Thoracic aorta (tissue), 2 donors: ENCODE data around the gene TRERF1. TPM values are rescaled to one million over a fixed set of nuclear protein-coding genes. Genes with fewer than 3 reads are reported as not detected.

Source experiments
- ATAC-seq: fragments of 150-250 bp; one replicate; pipeline ENCODE4 v1.8.0; 2017; ENCODE audit warnings: low read depth; ENCODE audit not compliant: insufficient number of reproducible peaks, low FRiP score
- DNase-seq: peaks from one replicate; pipeline ENCODE4 v3.0.0-alpha.2; 2020; ENCODE audit warnings: low spot score
- H3K27ac ChIP-seq, 2 donors: fragments of 200-600 bp; sonication (generic); 1 replicate in 1 of 2; 2 replicates in 1 of 2; pipeline ENCODE4 v1.5.1; 2016; ENCODE audit warnings: mild to moderate bottlenecking in 2 of 2, moderate library complexity in 2 of 2
- H3K27me3 ChIP-seq: fragments of 200-600 bp; sonication (generic); replicated peaks from 2 replicates; pipeline ENCODE4 v1.6.0; 2016; ENCODE audit warnings: mild to moderate bottlenecking; ENCODE audit not compliant: insufficient read depth
- H3K36me3 ChIP-seq: fragments of 200-600 bp; sonication (generic); one replicate; pipeline ENCODE4 v1.5.1; 2016
- H3K4me1 ChIP-seq, 2 donors: fragments of 200-600 bp; sonication (generic); 1 replicate in 1 of 2; 2 replicates in 1 of 2; pipeline versions ENCODE4 v1.5.1 to v1.6.0; 2016; ENCODE audit warnings: low read depth in 2 of 2, mild to moderate bottlenecking in 1 of 2; ENCODE audit not compliant: control insufficient read depth in 1 of 2
- H3K4me3 ChIP-seq: fragments of 200-600 bp; sonication (generic); 2 replicates; pipeline ENCODE4 v1.5.1; 2016; ENCODE audit warnings: mild to moderate bottlenecking
- H3K9me3 ChIP-seq: fragments of 200-600 bp; sonication (generic); 2 replicates; pipeline ENCODE4 v1.5.1; 2016
- CTCF ChIP-seq: fragments of 200-600 bp; sonication (generic); IDR thresholded peaks from one replicate; pipeline ENCODE4 v1.5.1; 2019; ENCODE audit warnings: antibody characterized with exemption
- total RNA-seq, 2 donors: library from RNA; depleted of rRNA; stranded (reverse); fragments of >200 nt; gene quantifications; one replicate each; pipeline versions ENCODE4 v1.1.0 to v1.2.3, GENCODE V29; 2016

Gene TRERF1
- total RNA-seq, 2 donors from 2014 or later = 4.6 to 5.0 TPM

DNA sequence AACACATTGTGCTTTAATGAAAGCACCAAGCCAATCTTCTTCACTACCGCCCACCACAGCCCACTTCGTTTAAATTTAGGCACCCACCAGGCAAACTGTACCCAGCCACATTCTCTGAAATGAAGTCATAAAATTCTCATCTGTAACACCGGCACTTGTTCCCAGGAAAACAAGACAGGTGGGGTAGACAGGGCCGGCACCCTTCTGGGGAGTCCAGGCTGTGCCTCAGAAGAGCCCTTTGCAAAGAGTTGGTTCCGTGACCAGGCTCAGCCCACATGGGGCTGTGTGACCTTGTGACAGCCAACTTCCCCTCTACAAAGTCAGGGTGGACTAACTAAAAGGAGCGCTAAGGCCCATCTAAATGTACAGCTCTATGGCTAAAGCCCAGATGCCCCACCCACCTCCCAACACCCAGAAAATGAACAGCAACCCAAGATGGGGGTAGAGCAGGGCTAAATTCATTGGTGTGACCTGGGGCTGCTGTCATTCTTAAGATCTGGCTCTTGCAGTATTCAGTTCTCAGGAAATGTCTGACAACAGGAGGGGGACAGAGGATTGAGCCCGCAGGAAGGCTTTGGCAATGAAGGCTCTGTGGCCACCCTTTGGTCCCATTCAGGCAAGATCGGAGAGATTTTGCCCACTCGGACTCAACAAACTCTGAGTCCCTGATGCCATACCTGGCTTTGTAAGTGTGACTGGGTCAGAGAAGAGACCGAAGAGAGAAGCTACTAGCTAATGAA lies 56.7 kb downstream of the TRERF1 start:
- Histone ChIP-seq H3K4me3 (no peak overlapping the region), H3K27ac (no peak overlapping the region), H3K9me3 (no peaks in the 10 kb centered on the region), H3K36me3 (no peaks in the 10 kb centered on the region), H3K4me1 (no peaks in the 10 kb centered on the region), H3K27me3 (no peaks in the 10 kb centered on the region)
- no peak for ATAC-seq
- DNase-seq = no peak
- no peak for TF ChIP-seq CTCF

DNA sequence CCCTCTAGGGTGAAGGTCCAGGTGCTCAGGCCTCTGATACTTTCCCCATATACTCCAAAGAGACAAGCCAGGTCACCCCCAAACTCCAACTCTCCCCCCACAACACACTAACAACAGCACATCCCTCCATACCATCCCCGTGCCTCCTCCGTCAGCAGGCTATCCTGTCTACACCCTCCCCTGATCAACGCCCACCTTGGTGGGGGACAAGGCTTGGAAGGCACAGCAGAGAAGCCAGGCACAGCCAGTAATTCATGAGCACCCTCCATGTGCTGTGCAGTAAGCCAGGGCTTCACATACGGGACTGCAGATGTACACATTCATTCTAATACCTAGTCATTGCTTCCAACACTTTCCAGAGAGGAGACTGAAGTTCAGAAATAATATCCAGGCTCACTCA lies 57.6 kb downstream of the TRERF1 start:
- H3K4me3 ChIP-seq = no peak overlapping the region
- no peaks in the 10 kb centered on the region for H3K36me3 ChIP-seq
- TF ChIP-seq CTCF = no peak
- no peak overlapping the region for H3K27ac ChIP-seq
- no peak for DNase-seq
- H3K27me3 ChIP-seq = no peaks in the 10 kb centered on the region
- no peak for ATAC-seq
- H3K9me3 ChIP-seq = no peaks in the 10 kb centered on the region
- H3K4me1 ChIP-seq = no peaks in the 10 kb centered on the region

GRCh38 chr6:42393339-42393738 lies 58.4 kb downstream of the TRERF1 start:
- no peaks in the 10 kb centered on the region for H3K27me3 ChIP-seq
- no peak for TF ChIP-seq CTCF
- no peak for DNase-seq

DNA sequence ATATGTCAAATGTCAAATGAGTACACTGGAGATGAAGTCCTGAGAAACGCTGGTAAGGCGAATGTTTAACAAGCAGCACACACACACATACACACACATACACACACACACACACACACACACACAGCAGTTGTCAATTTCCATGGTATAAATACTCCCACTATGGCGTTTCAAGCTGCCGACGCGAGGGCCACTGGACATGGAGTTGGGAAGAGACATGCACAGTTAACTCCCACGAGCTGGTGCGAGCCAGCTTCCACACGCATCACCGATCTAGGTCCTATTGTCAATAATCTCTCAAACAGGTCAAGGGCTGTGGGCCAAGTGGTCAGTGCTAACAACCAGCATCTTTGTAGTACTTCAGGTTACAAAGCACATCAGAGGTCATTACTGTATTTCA lies 58.9 kb downstream of the TRERF1 start:
- DNase-seq (no peak), ATAC-seq (no peak)
- H3K27ac ChIP-seq = no peak overlapping the region
- TF ChIP-seq CTCF = no peak
- H3K9me3 ChIP-seq = no peaks in the 10 kb centered on the region
- no peaks in the 10 kb centered on the region for H3K27me3 ChIP-seq
- H3K36me3 ChIP-seq = no peaks in the 10 kb centered on the region
- H3K4me3 ChIP-seq = no peak overlapping the region
- no peaks in the 10 kb centered on the region for H3K4me1 ChIP-seq

More at GRCh38 chr6:42393339-42393738, 58.4 kb downstream of the TRERF1 start:
- ATAC-seq = no peak
- no peaks in the 10 kb centered on the region for H3K36me3 ChIP-seq
- no peaks in the 10 kb centered on the region for H3K4me1 ChIP-seq
- no peaks in the 10 kb centered on the region for H3K9me3 ChIP-seq
- H3K27ac ChIP-seq = no peak overlapping the region
- no peak overlapping the region for H3K4me3 ChIP-seq

DNA sequence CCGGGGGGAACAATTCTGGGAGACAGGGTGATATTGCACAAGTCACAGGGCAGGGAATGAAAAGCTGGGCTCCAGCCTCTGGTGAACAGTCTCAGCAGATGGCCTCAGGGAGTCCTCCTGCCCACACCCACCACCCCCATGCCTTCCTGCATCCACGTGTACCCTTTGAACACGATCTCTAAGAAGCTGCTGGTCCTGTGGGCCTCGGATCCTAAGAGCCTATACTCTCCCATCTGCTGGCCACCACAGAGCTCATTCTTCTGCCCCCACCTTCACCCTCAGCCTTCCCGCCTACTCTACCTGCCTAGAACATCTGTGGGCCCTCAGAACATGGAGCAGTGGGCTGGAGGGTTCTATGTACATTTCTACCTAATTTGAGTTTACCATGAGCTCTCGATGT lies 60.3 kb downstream of the TRERF1 start:
- DNase-seq (no peak), ATAC-seq (no peak)
- no peak overlapping the region for H3K27ac ChIP-seq
- no peaks in the 10 kb centered on the region for H3K9me3 ChIP-seq
- H3K36me3 ChIP-seq = no peaks in the 10 kb centered on the region
- no peak for TF ChIP-seq CTCF
- H3K4me3 ChIP-seq = no peak overlapping the region
- no peaks in the 10 kb centered on the region for H3K27me3 ChIP-seq
- H3K4me1 ChIP-seq = no peaks in the 10 kb centered on the region
